Activated naive CD8-positive, alpha-beta T cell treated with anti-CD3 and anti-CD28 coated beads, Interleukin-2, amount 50 U/mL, for 16 hours (primary cell): Measurements from ENCODE around the gene AIMP2.
"Not testable (repeated sequence)": the region's sequence is repeated elsewhere in the genome, so short reads cannot be mapped to it uniquely, and the experiment has no call there.

Experiments
- DNase-seq: peaks from one replicate; pipeline ENCODE4 v3.0.0-alpha.2; 2020; ENCODE audit warnings: low read depth, low spot score

Gene AIMP2

DNA sequence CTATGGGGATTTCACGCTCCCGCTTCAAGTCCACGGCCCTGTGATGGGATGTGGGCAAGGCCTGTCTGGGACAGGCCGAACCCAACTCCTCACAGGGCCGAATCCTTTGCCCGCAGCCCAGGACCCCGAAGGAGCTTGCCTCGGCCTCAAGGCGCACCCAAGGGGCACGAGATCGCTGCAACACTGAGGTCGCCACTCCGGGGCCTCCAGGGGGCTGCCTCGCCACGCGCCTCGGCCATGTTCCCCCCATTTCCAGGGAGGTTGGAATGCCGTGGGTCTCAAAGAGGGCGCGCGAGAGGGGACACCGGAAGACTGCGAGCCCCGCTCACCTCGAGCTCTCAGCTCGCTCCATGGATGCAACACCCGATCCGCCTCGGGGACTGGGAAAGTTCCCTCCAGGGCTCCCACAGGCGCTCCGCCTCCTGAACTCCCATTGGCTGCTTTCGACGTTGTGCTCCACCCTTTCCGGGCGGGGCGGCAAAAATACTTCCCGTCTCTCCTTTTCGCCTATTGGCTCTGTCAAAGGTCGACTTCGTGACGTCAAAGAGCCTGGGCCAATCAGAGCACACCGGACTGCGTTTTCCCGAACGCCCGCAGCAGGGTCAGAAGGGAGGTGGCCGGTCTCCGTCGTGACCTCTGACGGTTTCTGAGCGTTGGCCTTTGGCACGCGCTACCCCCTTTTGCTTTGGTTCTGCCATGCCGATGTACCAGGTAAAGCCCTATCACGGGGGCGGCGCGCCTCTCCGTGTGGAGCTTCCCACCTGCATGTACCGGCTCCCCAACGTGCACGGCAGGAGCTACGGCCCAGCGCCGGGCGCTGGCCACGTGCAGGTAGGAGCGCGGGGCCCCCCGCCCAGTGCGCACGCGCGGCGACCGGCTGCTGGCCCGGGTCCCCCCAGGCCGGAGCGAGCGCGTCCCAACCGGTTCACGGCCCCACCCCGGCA lies at the start of gene AIMP2, which contains the start of gene PMS2:
TSS of gene AIMP2 (plus strand) at position 605 of the 944 bp plus-strand sequence. CDS start at position 697, 92 bp downstream.
TSS of gene PMS2 (minus strand) at position 382 of the 944 bp plus-strand sequence. CDS start at position 352, 30 bp downstream.
- DNase-seq: peak; percentile 93

DNA sequence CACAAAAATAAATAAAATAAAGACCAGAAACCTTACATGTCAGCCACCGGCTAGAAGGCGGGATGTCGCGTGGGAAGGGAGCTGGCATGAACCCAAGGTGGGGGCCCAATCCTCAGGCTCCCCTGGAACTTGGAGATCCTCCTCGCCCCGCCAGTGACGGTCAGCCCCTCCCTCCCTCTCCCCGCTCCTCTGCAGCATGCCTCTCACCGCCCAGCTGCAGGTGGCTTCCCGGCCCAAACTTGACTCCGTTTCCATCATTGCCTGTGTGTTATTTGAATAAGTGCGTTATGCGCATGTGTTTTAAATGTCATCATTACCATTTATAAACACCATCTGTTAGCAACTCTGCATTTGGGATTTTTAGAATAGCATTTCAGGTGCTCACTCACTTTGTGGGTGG lies 45.9 kb upstream of the AIMP2 start:
- not testable (repeated sequence) for DNase-seq

DNA sequence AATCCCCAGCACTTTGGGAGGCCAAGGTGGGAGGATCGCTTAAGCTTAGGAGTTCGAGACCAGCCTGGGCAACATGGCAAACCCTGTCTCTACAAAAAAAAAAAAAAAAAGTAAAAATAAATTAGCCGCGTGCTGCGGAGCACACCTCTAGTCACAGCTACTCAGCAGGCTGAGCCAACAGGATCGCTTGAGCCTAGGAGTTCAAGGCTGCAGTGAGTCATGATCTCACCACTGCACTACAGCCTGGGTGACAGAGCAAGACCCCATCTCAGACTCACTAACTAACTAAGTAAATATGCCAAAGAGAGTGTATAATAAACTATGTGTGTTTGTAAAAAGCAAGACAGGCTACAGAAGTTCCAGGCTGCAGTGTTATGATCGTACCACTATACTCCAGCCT lies 45.3 kb upstream of the AIMP2 start:
- DNase-seq: not testable (repeated sequence)

DNA sequence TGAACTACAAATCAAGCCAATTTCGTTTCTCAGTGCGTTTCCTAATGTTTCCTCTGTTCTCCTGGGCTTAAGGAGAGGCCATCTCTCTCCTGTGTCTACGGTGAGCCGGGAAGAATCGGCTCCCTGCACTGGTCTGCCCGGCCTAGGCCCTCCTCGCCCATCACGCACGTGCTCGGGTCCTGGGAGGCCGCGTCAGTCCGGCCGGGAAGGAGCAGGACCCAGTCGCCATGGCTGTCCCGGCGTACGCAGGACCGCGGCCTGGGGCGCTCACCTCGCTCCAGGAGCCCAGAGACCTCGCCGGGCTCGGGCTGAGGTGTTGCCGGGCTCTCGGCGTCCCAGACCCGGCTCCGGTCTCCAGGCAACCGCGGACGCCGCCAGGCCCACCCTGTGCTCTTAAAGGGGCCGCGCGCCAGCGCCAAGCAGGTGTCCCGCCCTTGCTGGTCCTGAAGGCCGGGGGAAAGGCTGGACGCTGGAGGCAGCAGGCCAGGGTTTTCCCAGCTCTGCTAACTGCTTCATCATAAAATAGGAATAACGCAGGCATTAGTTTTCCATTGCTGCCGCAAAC lies 38.6 kb upstream of the AIMP2 start, which contains the start of gene RSPH10B:
TSS of gene RSPH10B (minus strand) at position 343 of the 565 bp plus-strand sequence. CDS start 3,573 bp downstream, outside the sequence.
- DNase-seq: not testable (repeated sequence)

DNA sequence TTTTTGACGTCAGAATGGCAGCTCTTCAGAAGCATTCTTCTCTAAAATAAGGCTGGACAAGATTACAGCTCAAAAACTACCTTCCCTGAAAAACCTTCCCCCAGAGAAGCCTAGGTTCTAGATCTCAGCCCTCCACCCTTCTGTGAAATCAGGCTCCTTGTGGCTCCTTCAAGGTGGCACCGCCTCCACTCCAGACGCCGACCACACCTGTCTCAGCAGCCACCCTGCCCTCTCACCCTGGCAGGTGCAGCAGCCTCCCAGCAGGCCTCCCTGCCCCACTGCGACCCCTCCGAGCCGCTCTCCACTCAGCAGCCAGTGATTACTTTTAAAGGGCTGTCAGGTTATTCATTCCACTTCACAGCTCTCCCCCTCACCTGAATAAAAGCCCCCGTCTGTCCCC lies 35.5 kb upstream of the AIMP2 start:
- DNase-seq: not testable (repeated sequence)

DNA sequence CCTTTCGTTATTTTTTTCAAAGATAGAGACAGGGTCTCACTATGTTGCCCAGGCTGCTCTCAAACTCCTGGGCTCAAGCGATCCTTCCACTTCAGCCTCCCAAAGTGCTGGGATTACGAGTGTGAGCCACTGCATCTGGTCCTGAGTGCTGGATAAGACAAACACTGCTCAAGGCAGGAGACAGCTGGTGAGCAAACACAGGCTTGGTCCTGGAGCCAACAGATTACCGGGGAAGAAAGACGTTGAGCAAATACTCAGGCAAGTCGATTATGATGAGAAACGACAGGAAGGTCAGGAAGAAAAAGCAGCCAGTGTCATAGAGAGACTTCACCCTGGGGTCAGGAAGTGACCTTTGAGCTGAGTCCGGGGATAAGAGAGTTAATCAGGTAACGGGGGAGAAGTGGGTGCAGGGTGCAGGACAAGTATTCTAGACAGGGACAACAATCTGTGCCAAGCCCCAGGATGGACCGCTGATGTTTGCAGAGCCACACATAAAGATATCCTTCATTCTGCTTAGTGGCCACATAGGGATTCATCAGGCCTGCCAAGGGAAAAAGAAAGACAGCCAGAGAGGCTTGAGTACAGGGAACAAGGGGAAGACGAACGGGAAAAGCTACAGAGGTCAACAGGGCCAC lies 29.3 kb upstream of the AIMP2 start:
- not testable (repeated sequence) for DNase-seq

DNA sequence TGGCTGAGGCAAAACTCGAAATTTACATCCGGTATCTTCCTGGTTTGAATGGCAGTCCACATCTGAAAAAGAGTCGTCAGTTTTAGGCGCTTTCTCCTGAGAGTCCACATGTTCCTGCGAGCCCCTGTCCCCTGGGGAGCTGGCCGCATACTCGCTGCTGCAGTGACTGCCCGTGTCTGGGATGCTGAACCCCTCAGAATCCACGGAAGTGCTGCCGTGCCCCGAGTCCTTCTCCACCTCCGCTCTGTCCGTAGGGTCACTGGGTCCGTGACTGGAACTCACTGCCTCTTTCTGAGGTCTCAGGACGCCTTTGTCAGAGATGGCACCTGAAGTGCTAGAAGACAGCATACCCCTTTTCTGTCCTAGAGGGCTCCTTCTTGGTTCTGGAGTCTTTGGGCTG lies 22.0 kb upstream of the AIMP2 start:
- DNase-seq: not testable (repeated sequence)

DNA sequence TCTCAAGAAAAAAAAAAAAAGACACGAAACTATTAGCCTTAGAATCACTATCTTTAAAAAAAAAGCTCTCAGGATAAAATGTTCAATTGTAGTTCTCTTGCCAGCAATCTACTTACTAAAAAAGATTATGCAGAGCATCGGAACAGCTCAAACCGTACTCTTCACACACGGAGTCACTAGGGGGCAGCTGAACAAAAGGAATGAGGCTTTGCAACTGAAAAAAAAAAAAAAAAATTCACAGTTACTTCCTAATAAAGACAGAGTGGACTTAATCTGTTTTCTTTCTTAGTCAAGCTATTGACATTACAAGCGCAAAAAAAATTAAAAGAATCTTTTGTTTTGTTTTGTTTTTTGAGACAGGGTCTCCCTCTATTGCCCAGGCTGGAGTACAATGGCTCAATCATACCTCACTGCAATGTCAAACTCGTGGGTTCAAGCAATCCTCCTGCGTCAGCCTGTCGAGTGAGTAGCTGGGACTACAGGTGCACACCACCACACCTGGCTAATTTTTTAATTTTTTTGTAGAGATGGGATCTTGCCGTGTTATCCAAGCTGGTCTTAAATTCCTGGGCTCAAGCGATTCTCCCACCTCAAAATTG lies 11.8 kb upstream of the AIMP2 start:
- no peak for DNase-seq

DNA sequence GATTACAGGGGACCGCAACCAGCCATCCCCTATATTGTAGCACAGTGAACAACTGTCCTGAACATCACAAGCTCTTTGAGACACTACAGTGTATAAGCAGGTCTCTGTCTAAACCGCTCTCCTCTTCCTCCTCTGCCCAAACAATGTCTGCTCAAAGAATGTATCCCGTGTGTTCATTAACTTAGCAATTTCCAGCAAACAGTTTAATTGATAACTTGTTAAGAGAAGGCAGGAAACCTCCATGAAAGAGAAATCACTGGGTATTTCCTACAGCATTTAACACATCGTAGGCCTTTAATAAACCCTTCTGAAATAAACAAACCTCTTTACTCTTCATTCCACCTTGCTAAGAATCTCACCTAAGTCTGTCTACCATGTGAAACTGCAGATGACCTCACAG lies 1.7 kb upstream of the AIMP2 start:
- DNase-seq: no peak

DNA sequence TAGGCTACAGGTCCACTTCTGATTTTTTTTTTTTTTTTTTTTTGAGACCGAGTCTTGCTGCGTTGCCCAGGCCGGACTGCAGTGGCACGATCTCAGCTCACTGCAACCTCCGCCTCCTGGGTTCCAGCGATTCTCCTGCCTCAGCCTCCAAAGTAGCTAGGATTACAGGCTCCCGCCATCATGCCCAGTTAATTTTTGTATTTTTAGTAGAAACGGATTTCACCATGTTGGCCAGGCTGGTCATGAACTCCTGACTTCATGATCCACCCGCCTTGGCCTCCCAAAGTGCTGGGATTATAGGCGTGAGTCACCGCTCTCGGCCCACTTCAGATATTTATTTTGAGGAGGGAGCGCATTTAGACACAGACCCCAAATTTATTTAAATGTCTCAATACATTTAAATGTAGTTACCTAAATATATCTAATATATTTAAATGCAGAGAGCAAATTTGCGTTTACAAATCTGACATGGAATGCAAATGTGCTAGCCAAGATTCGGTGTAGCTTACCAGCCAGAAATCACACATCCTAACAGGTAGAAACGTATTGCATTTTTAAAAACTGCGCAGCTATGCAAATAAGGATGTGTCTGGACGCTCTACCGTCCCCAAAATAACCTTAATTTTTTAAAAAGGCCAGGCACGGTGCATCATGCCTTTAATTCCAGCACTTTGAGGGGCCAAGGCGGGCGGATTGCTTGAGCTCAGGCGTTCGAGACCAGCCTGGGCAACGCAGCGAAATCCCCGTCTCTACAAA lies 1.1 kb upstream of the AIMP2 start:
- not testable (repeated sequence) for DNase-seq

DNA sequence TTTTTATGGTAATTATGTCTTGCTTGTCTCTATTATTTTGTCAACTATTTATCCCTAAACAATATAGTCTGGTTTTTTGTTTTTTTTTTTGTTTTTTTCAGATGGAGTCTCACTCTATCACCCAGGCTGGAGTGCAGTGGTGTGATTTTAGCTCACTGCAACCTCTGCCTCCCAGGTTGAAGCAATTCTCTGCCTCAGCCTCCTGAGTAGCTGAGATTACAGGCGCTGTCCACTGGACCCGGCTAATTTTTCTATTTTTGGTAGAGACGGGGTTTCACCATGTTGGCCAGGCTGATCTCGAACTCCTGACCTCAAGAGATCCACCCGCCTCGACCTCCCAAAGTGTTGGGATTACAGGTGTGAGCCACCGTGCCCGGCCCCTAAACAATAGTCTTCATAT lies 1.3 kb downstream of the AIMP2 start:
- DNase-seq: not testable (repeated sequence)

DNA sequence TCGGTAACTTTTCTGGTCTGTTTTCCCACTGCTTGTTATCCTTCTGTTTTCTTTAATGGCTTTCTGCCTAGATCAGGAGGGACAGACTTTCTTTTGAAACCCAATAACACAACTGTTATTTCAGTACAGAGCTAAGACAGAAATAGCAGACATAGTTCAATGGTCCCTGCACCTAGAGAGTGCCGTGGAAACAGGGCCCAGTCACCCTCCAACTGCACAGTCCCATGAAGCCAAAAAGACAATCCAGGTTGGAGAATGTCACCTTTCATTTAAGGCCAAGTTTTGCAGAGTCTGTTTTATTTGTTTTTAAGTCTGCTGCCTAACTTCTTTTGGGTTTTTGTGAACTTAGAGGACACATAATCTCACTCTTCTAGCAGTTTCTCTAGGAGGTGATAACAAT lies 2.5 kb downstream of the AIMP2 start:
- DNase-seq: no peak

DNA sequence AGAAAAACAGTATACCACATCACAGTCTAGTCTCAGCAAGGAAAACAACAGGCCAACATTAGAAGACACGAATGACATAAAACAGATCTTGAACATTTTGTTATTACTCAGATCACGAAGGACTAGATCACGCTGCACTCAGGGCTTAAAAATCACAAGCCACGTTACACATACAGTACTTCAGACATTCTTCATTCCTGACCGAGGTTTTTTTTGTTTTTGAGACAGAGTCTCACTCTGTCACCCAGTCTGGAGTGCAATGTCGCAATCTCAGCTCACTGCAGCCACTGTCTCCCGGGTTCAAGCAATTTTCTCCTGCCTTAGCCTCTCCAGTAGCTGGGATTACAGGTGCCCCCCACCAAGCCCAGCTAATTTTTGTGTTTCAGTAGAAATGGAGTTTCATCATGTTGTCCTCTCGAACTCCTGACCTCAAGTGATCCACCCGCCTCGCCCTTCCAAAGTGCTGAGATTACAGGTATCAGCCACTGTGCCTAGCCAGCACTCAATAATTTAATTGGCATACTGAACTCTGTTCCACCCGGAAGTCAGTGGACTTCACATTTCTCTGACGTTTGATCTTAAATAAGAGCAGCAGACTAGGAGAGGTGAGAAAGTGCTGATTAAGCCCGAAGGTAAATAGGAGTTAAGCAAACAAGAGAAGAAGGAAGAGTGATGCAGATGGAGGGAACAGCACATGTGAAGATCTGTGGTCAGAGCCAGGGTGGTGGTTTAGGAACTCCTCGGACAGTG lies 3.5 kb downstream of the AIMP2 start:
- no peak for DNase-seq

DNA sequence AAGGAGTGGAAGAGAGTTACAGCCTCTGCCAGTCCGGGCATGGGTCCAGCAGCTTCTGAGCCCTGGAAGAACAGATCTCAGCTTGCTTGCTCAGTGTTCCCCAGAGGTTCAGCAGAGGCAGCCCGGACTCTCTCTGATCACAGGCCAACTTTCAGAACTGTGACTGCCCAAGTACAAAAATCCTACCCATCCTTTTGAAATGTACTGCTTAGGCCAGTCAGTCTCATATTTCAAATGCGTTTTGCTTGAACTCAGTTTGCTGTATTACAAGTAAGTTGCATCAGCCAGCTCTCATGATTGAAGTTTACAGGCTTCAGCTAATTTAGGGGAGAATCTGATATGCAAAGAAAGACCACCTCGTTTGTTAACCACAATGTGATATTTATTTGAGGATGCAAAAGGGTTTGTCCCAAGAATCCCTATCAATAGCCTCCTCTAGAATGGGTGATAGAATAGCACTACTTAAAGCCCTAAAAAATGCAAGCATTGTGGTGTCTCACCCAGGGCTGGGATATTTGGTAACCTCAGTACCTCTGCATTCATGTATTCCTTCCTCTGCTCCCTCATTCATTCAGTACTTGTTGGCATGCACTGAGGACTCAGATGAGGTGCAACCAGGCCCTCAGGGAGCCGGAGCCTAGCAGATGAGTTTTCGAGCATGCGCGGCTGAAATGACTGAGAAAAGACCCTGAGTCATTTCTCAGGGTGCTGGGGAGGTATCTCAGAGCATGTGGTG lies 7.0 kb downstream of the AIMP2 start:
- no peak for DNase-seq

DNA sequence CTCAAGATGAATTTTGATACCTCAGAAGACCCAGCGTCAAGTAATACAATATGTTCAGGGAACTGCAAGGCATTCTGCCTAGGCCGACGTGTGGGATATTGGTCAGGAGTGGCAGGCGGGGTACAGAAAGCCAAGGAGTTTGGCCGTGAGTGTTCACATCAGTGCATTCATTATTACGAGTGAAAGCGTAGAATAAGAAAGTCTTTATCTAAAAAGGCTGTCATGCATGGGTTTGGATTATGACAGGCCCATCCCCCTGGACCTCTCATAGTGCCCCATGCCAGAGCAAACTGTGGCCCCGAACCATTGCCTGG lies 7.5 kb downstream of the AIMP2 start:
- no peak for DNase-seq

DNA sequence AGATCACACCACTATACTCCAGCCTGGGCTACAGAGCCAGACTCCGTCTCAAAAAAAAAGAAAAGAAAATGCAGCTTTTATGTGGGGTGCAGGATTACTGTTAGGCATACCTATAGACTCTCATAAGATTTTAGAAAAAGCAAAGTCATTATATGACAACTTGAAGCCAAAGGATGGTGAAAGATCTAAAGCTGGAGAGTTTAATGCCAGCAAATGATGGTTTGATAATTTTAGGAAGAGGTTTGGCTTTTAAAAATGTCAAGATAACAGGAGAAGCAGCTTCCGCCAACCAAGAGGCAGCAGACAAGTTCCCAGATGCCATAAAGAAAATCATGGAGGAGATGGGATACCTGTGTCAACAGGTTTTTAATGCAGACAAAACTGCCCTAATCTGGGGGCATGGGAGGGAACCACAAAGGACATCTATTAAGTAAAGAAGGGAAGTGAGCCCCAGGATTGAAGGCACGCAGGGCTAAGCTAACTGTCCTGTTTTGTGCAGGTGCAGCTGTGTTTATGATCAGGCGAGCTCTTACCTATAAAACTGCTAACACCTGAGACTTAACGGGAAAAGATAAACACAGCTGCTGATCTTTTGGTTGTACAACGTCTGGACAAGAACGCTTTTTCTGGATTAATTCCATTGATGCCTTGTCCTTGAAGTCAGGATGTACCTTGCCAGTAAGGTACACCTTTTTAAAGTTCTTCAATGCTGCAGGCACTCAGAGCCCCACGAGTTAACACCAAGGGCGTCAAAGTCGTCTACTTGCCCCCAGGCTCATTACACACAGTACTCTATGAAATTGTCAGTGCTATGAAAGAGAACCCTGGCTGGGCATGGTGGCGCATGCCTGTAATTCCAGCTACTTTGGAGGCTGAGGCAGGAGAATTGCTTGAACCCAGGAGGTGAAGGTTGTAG lies 11.6 kb downstream of the AIMP2 start:
- no peak for DNase-seq

DNA sequence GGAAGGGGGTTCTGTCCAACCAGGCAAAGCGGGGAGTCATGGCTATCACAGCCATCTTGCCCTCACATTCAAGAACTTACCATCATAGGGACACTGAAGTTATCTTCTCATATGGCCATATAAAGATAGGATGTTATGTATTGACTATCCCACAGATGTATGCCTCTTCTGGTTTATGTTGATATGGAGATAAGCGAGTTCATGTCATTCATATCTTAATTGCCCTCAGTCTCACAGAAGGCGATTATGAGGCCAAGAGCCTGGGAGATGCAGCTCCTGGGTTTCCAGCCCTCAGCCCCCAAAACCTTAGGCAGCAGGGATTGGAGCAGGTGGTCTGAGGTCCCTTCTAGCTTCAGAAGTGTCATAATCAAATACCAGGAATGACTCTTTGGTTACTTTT lies 13.6 kb downstream of the AIMP2 start:
- DNase-seq: no peak

DNA sequence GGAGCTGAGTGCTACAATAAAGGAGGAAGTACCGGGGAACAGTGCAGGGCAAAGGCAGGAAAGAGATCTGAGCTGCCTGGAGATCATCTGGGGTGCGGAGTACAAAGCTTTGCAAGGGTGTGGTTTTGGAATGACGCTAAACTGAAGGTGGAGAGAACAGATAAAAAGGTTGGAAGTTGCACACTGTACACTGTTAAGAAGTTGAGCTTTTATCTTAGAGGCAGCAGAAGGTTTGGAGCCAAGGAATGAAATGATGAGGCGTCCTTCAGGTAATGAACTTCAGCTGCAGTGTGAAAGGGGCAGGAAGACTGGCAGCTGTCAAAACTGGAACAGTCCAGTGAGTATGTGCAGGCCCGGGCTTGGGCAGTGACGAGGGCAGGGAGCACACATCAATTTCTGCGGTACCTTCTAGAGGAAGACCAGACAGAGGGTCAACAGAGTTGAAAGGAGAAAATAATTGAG lies 14.9 kb downstream of the AIMP2 start:
- no peak for DNase-seq
